NCI-H2081 treated with DMSO at 0.1 percent for 48 hours (cell line): ENCODE measurements around the gene TWIST2.

Experiments
- DNase-seq: peaks from one replicate; lab custom pipeline; 2025; lab: John Stamatoyannopoulos, UW

Gene TWIST2

GRCh38 chr2:238905224-238905623 is 57.3 kb downstream of the TWIST2 start:
- DNase-seq, result no peak

GRCh38 chr2:238905644-238906043 is 57.8 kb downstream of the TWIST2 start:
- no peak for DNase-seq

- no peak for DNase-seq
These were observed 58.5 kb downstream of the TWIST2 start for GRCh38 chr2:238906254-238906935.

- DNase-seq, result no peak
These were observed 59.2 kb downstream of the TWIST2 start for GRCh38 chr2:238906936-238907716.

- no peak for DNase-seq
These were observed 59.9 kb downstream of the TWIST2 start for GRCh38 chr2:238907717-238908173.

GRCh38 chr2:238908960-238909951 is 61.4 kb downstream of the TWIST2 start:
- DNase-seq, result no peak

GRCh38 chr2:238910751-238911351 is 63.0 kb downstream of the TWIST2 start:
- peak; percentile 70 for DNase-seq

GRCh38 chr2:238911376-238912227 is 63.7 kb downstream of the TWIST2 start:
- DNase-seq, result no peak

GRCh38 chr2:238912228-238912915 is 64.5 kb downstream of the TWIST2 start:
- no peak for DNase-seq

GRCh38 chr2:238912916-238913875 is 65.3 kb downstream of the TWIST2 start:
- no peak for DNase-seq

- DNase-seq, result no peak
These were observed 66.2 kb downstream of the TWIST2 start for GRCh38 chr2:238913931-238914647.

GRCh38 chr2:238914648-238915015 is 66.7 kb downstream of the TWIST2 start:
- DNase-seq, result no peak

- no peak for DNase-seq
These were observed 67.3 kb downstream of the TWIST2 start for GRCh38 chr2:238915196-238915595.

GRCh38 chr2:238915596-238915995 is 67.7 kb downstream of the TWIST2 start:
- DNase-seq, result no peak

GRCh38 chr2:238916176-238916874 is 68.4 kb downstream of the TWIST2 start:
- no peak for DNase-seq

GRCh38 chr2:238916875-238917590 is 69.1 kb downstream of the TWIST2 start:
- DNase-seq, result no peak

GRCh38 chr2:238919307-238919706 is 71.4 kb downstream of the TWIST2 start:
- DNase-seq, result no peak
